BJ (cell line): Measurements from ENCODE around the gene SLC24A5. TPM values are rescaled to one million over a fixed set of nuclear protein-coding genes. Genes with fewer than 3 reads are reported as not detected.

Experiments
- CTCF ChIA-PET: fragments of 350-600 bp; formaldehyde crosslinking; extraction: SDS; loops from one replicate; lab custom pipeline; 2021; ENCODE audit warnings: antibody characterized with exemption, inconsistent platforms; lab: Yijun Ruan, JAX
- POLR2A ChIA-PET: fragments of 300-600 bp; sonication (Branson Sonifier 250); formaldehyde crosslinking; extraction: SDS; loops from one replicate; lab custom pipeline; 2021; ENCODE audit warnings: antibody characterized with exemption; lab: Charles Lee
- DNase-seq: peaks from one replicate; pipeline ENCODE4 v3.0.0-alpha.2; 2011; ENCODE audit warnings: low read depth
- H3K27me3 ChIP-seq: 2 replicates; pipeline ENCODE4 v1.6.0; 2011; ENCODE audit warnings: low read length; ENCODE audit not compliant: control insufficient read depth, insufficient read depth
- H3K36me3 ChIP-seq: 2 replicates; pipeline ENCODE4 v1.5.1; 2011; ENCODE audit warnings: low read length; ENCODE audit not compliant: control insufficient read depth, insufficient read depth
- H3K4me3 ChIP-seq: 2 replicates; pipeline ENCODE4 v1.5.1; 2011; ENCODE audit warnings: low read depth, mild to moderate bottlenecking, control low read depth, low read length
- polyA plus RNA-seq: library from polyadenylated mRNA; depleted of rRNA; stranded (reverse); fragments of >200 nt; gene quantifications from 2 replicates; pipeline ENCODE4 v1.2.3, GENCODE V29; 2011
- TF ChIP-seq, protein P1 (sequence below): IDR thresholded peaks from 2 replicates; pipeline ENCODE4 v1.5.1; 2011; ENCODE audit warnings: low read depth, mild to moderate bottlenecking, control low read depth, inconsistent platforms, low read length, moderate library complexity; ENCODE audit not compliant: insufficient read depth

The SLC24A5 gene
- polyA plus RNA-seq, 1 experiment, result not detected

DNA sequence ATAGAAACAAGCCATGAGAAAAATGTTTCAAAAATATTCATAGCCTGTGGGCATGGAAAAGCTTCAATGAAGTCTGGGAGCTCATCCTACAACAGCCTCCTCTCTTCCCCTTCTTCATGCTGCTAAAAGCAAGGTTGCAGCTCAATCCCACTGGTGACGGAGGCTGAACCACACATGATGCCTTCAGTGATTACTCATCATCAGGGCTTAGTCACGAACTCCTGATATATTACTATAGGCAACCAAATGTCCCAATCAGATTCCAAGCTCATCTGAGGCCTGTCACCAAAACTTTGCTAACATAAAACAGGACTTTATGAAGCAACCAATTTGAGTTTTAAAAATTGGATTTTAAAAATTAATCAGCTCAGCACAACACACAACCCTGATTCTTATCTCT lies 24.0 kb upstream of the SLC24A5 start:
- H3K27me3 ChIP-seq, result 0 out of 2 replicates have a peak, but pooled peaks cover 2% of the 10 kb centered on the region
- POLR2A ChIA-PET, result no interaction called here
- H3K36me3 ChIP-seq, result no peaks in the 10 kb centered on the region
- CTCF ChIA-PET, result no interaction called here
- no peak overlapping the region for H3K4me3 ChIP-seq
- TF ChIP-seq, protein P1, sequence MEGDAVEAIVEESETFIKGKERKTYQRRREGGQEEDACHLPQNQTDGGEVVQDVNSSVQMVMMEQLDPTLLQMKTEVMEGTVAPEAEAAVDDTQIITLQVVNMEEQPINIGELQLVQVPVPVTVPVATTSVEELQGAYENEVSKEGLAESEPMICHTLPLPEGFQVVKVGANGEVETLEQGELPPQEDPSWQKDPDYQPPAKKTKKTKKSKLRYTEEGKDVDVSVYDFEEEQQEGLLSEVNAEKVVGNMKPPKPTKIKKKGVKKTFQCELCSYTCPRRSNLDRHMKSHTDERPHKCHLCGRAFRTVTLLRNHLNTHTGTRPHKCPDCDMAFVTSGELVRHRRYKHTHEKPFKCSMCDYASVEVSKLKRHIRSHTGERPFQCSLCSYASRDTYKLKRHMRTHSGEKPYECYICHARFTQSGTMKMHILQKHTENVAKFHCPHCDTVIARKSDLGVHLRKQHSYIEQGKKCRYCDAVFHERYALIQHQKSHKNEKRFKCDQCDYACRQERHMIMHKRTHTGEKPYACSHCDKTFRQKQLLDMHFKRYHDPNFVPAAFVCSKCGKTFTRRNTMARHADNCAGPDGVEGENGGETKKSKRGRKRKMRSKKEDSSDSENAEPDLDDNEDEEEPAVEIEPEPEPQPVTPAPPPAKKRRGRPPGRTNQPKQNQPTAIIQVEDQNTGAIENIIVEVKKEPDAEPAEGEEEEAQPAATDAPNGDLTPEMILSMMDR, result no peak
- peak; percentile 20 for DNase-seq

DNA sequence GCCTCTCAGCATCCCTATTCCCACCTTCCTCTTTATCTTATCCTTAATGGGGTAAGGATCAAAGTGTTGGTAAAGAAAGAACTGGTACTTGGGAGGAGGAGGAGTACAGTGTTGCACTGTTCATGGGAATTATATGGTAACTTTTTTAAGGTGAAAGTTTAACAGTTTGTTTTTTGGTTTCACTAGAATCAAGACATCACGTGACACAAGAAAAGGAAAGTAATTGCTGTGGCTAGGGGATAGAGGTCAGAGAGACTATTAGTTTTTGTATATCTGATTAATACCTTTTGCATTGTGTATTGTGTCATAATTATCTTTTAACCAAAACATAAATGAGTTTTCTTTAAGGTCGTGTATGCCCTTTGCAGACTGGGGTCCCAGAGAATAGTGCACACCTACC lies 23.5 kb upstream of the SLC24A5 start:
- CTCF ChIA-PET, result no interaction called here
- DNase-seq, result no peak
- POLR2A ChIA-PET, result no interaction called here
- Histone ChIP-seq H3K36me3 (no peaks in the 10 kb centered on the region), H3K4me3 (no peak overlapping the region), H3K27me3 (0 out of 2 replicates have a peak, but pooled peaks cover 2% of the 10 kb centered on the region)
- TF ChIP-seq, protein P1, result no peak

DNA sequence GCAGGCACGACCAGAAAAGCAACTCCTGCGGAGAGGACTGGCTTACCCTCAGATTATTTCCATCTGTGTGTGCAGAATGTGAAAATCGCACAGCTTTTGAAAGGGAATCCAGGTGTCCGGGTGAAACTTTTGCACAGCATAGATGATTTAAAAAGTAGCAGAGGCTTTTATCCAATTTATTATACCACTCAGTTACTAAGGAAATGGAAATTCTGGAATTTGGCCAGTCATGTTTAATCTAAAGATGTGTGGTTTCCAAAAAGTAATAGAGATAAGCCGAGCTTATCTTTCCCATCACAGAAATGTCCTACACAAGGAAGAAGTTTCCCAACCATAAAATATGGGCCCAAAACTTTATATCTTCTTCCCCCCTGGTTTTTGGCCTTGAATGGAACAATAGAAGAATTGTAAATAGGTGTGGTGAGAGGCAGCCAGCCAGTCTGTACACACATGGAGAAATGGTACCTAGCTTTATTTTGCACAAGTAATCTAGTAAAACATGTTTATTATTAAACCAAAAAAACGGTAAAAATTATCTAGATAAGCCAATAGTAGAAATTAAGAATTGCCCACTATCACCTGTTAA lies 19.3 kb upstream of the SLC24A5 start:
- 0 out of 2 replicates have a peak, but pooled peaks cover 2% of the 10 kb centered on the region for H3K27me3 ChIP-seq
- ChIA-PET POLR2A (no interaction called here), CTCF (no interaction called here)
- no peak overlapping the region for H3K4me3 ChIP-seq
- no peaks in the 10 kb centered on the region for H3K36me3 ChIP-seq
- DNase-seq, result no peak
- TF ChIP-seq, protein P1, result no peak

DNA sequence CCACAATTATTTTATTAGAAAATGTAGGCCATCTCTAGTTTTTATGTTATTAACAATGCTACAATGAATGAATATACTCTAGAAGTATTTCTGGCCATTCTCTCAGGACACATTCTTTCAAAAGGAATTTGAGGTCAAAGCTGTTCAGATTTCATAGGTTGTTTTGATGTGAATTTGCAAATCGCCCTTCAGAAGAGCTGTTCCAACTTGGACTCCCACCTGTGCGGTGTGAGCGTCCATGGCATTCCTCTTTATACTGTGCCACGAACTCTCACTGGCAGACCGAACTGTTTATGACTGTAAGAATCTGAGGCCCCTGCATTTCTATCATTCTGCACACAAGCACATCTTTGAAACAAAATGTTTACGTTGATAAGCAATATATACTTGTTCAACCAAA lies 18.6 kb upstream of the SLC24A5 start:
- Histone ChIP-seq H3K4me3 (no peak overlapping the region), H3K27me3 (0 out of 2 replicates have a peak, but pooled peaks cover 2% of the 10 kb centered on the region), H3K36me3 (no peaks in the 10 kb centered on the region)
- no peak for DNase-seq
- POLR2A ChIA-PET, result no interaction called here
- CTCF ChIA-PET, result no interaction called here
- TF ChIP-seq, protein P1, result no peak

DNA sequence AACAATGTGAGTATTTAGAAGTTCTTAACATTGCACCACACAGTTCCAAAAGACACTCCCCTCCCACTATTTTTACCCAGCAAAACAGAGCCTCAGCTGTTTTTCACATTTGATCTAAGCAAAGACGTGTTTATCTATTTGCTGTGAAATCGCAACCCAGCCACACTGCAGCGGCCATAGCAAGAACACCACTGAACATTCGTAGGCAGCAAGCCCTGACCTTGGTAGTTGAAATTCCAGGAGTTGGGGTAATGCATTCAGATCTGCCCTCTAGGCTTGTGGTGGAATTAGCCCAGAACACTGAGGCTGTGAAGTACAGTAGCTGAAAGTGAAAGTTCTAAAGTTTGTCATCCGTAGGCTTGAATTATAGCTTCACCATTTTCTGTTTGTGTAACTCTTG lies 17.1 kb upstream of the SLC24A5 start:
- CTCF ChIA-PET, result no interaction called here
- no peaks in the 10 kb centered on the region for H3K36me3 ChIP-seq
- TF ChIP-seq, protein P1, result no peak
- POLR2A ChIA-PET, result no interaction called here
- H3K4me3 ChIP-seq, result no peak overlapping the region
- no peak for DNase-seq
- 0 out of 2 replicates have a peak, but pooled peaks cover 2% of the 10 kb centered on the region for H3K27me3 ChIP-seq
